NCI-H2107 treated with DMSO at 0.1 percent for 48 hours (cell line): ENCODE data around the gene CALCOCO1.
"Not testable (repeated sequence)": the region's sequence is repeated elsewhere in the genome, so short reads cannot be mapped to it uniquely, and the experiment has no call there.

ENCODE experiments used
- DNase-seq: peaks from one replicate; lab custom pipeline; 2025; ENCODE audit not compliant: unreplicated experiment; lab: John Stamatoyannopoulos, UW

The CALCOCO1 gene

GRCh38 chr12:53699678-53700025 lies 27.6 kb downstream of the CALCOCO1 start:
- DNase-seq, result no peak

GRCh38 chr12:53698948-53699677 lies 28.1 kb downstream of the CALCOCO1 start:
- DNase-seq, result no peak

DNA sequence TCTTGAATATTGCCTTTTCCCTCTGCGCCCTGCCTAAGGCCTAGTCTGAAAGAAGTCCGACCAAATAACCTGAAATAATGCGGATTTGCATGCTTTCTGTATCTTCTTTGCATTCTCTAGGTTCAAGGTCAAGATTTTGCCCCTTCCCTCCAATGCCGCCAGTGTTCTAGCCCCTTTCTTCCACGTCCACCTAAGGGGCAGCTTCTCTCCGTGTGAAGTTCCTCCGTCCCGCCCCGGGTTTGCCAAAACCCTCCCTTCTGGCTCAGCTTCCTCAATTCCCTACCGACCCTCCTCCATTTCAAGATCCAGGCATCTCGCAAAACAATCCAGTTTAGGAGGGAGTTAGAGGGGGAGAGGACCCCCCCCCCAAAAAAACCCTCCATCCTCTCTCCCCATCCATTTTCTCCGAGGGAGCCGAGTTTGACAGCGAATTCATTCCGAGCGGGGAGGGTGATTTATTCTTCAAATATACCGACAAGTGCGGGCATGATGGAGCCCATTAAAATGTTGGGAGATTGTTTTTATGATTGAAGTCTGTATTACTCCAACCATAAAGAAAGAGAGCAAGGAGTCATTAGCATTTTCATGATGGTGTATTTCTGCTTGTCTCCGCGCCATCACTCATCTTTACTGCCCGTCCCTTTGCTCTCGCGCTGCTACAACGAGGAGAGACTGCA lies 30.5 kb downstream of the CALCOCO1 start:
- DNase-seq, result no peak

DNA sequence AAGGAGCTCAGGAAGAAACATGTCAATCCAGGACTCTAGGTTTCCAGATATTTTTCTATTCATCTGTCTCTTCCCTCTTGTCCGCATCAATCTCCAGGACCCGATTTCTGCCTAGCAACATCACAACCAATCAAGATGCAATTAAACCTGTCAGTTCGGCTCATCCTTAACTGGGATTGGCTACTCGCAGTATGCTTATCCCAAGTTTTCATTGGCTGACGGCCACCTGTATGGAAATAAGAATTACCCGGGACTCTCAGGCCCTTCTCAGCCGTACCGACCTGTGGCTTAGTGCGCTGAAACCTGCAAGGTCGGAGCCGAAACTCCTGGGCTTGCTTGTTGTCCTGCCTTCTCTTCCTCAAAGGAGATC lies 31.0 kb downstream of the CALCOCO1 start:
- DNase-seq, result peak; percentile 96

DNA sequence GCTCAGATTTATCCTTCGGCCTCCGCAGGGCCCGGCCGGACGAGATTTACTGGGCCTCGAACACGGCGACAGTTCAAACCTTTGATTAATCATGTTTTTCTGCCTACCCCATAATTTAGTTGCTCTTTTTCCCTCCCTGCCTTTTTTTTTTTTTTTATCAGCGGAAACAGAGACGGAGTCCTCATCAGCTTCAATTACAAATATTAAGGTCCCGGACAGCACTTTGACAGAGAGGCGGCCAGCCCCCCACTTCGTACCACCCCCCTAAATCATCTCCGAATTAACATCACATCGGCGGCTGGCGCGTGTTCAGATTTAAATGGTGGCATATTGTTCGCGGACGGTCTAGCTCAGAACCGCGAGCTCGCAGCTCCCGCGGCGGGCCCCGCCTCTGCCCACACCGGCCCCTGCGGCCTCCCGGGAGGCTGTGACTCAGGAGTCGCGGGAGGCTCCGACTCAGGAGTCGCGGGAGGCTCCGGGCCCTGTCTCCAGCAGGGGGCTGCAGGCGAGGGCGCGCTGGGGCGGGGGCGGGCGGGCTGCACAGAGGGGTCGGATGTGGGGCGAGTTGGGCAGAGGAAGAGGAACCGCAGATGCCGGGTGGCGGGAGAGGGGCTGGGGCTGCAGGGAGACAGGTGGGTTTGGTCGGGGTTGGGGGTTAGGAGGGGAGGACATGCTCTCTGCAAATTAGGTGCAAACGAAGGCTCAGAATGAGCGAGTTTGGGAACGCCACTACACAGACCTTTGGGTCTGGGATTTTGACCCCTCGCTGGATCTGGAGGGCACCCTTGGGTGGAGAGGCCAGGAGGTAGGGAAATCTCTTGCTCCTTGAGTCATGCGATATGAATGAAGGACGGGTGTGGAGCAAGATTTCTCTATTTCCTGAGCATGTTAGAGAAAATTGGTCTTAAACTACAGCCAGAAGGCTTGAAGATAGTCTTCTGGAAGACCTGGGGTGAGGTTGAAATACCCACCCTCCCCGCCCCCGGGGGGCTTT lies 31.8 kb downstream of the CALCOCO1 start:
- DNase-seq, result no peak

DNA sequence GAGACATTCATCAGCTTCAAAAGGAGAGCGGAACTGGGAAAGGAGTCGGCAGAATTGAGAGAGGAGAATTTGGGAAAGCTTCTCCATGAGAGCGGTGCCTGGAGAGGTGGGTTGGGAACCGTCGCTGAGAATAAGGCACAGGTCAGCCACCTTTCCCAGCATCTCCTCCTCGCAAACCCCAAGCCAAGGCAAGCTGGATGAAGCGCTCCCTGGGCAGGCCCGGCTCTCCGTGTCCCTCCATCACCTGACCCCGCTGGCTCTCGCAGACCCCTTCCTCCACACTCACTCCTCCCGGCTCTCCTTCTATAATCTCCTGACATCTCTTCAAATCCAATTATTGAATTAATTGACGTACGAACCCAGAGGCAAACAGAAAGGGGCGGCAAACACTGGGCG lies 32.5 kb downstream of the CALCOCO1 start:
- DNase-seq, result no peak

- DNase-seq, result no peak
These were observed 39.1 kb downstream of the CALCOCO1 start for GRCh38 chr12:53688134-53688533.

- DNase-seq, result no peak
These were observed 40.8 kb downstream of the CALCOCO1 start for GRCh38 chr12:53686436-53686835.

DNA sequence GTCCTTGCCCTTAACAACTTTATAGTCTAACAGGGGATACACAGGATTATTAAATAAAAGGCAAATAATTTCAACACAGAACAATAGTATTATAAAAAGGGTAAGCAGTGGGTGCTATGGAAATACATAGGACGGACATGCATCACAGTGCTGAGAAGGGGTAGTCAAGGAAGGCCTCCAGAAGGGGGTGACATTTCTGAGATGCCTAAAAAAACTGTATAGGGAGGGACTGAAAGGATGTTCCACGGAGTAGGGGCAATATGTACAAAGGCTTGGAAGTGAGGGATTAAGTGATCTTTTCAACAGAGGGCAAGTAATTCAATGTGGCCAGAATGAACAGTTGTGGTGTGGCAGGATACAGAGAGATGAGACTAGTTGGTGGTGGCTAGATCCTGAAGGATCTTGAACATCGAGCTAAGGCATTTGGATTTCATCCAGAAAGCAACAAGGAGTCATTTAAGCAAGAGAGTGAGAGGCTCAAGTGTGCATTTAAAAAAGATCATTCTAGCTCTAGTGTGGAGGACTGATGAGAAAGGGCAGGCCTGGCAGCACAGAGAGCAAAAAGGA lies 42.5 kb downstream of the CALCOCO1 start:
- DNase-seq, result no peak

- DNase-seq, result no peak
These were observed 43.3 kb downstream of the CALCOCO1 start for GRCh38 chr12:53683983-53684382.

GRCh38 chr12:53683494-53683893 lies 43.8 kb downstream of the CALCOCO1 start:
- DNase-seq, result no peak

DNA sequence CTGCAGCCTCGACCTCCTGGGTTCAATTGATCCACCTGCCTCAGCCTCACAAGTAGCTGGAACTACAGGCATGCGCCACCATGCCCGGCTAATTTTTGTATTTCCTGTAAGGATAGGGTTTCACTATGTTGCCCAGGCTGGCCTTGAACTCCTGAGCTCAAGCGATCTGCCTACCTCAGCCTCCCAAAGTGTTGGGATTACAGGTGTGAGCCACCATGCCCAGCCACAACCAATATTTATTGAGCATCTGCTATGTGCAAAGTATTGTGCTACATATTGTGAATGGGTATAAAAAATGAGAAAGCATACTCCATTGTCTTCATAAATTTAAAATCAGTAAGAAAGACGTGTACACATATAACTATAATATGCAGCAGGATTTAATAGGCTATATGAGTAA lies 47.2 kb downstream of the CALCOCO1 start:
- DNase-seq, result not testable (repeated sequence)

DNA sequence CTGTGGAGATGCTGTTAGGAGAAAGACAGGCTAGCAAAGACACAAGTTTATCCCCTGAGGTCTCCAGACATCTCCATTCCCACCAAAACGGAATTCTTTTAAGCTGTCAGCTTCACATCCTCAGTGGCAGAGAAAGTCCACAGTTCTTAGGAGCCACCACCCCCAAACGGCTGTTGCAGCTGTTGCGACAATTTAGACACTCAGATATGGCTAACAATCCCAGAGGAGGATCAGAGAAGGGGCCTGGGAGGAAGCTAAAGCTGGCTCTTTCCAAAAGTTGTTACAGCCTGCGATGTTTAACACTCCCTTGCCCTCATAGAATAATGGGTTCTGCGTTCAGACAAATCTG lies 49.5 kb downstream of the CALCOCO1 start:
- DNase-seq, result peak; percentile 19

- peak; percentile 59 for DNase-seq
These were observed 50.0 kb downstream of the CALCOCO1 start for GRCh38 chr12:53677016-53677799.

DNA sequence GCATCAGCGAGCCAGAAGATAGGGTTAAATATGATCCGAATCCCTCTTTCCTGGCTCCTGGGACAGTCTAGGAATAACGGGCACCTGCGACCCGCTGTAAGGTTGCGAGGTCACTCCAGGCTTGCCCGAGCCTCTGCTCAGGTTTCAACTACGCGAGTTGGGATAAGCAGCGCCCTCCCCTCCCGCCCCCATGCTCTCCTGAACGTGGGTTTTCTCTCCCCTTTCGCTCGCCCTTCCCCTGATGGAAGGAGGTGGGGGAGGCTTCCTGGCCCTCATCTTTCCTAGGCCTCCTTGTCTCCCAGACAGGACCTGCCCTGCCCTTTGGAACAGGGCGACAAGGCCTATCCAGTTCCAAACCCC lies 50.6 kb downstream of the CALCOCO1 start:
- DNase-seq, result peak; percentile 83

- DNase-seq, result peak; percentile 98
These were observed 51.3 kb downstream of the CALCOCO1 start, which contains the start of gene ATP5MC2 for GRCh38 chr12:53675701-53676607. TSS of gene ATP5MC2 (minus strand) at chr12:53676083. CDS start at chr12:53672614, 3,469 bp downstream.

DNA sequence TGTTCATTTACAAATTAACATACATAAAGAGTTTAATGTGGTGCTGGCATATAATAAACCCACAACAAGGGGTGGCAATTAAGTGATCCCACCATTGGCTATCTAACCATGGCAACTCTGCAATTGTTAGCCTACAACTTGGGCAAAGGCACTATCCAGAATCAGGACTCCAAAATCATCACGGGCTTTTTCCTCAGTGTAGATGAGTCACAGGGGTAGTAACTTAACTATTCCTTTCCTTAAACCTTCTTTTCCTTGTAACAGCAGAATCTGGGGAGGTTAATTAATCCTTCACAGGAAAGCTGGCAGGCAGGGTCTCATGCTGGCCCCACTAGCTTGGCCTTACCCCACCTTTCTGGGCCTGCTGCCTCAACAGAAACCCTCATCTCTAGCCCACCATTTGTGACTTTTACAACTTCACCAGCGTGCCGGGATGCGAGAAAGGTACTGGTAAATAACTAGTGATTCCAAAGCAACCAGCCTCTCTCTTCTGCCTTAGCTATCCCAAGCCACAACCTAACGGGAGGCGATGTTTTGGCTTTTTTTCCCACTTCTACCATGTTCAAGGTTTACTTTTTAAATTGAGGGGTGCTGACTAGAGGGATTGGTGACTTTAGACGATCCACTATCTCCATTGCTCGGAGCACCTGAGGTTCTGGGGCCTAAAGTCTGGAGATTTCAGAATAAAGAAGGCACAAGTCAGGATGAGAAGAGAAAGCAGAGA lies 52.1 kb downstream of the CALCOCO1 start:
- DNase-seq, result no peak

GRCh38 chr12:53670971-53671370 lies 56.3 kb downstream of the CALCOCO1 start:
- no peak for DNase-seq

DNA sequence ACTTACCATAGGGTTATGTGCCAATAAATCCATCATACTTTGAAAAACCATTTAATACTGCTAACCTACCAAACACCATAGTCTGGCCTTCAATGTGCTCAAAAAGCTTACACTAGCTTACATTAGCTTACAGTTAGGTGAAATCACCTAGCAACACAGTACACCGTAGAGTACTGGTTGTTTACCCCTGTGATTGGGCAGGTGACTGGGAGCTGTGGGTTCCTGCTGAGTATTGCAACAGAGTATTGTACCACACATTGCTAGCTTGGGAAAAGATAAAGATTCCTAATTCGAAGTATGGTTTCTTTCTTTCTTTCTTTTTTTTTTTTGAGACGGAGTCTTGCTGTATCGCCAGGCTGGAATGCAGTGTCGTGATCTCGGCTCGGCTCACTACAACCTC lies 56.9 kb downstream of the CALCOCO1 start:
- no peak for DNase-seq
